K562 (cell line): ENCODE data around the gene ERP44. TPM values are rescaled to one million over a fixed set of nuclear protein-coding genes. Genes with fewer than 3 reads are reported as not detected.

Experiments
- ATAC-seq: fragments of 200-7000 bp; cut with Tn5 transposase; 3 replicates; pipeline ENCODE4 v1.9.1; 2020; ENCODE audit warnings: moderate library complexity
- BruUV-seq: library from RNA; stranded (reverse); fragments of 400-500 nt; replicated peaks from 2 replicates; lab custom pipeline; 2021; lab: Mats Ljungman, UMichigan
- CTCF ChIA-PET: fragments of 300-600 bp; formaldehyde crosslinking; extraction: SDS; loops from one replicate; lab custom pipeline; 2021; ENCODE audit warnings: low intra/inter-chr PET ratio; lab: Yijun Ruan, JAX
- POLR2A ChIA-PET: fragments of 300-600, 350-650 bp; sonication (Branson Sonifier 250); formaldehyde crosslinking; extraction: SDS; loops from one replicate; lab custom pipeline; 2021; ENCODE audit warnings: antibody characterized with exemption, inconsistent platforms; lab: Yijun Ruan, JAX
- DNase-seq, 4 experiments: peaks; one replicate each; pipeline versions ENCODE4 v3.0.0 to v3.0.0-alpha.2; 2011 to 2018; ENCODE audit warnings: low spot score in 3 of 4, mixed read lengths in 3 of 4; ENCODE audit errors: extremely low read depth in 1 of 4
- FAIRE-seq: peaks from 2 replicates; lab custom pipeline; 2011; peaks lifted over from hg19 to GRCh38; lab: Jason Lieb, UNC
- H2AFZ ChIP-seq: 2 replicates; pipeline ENCODE4 v1.6.0; 2011; ENCODE audit warnings: low read depth, low read length, control low read depth, inconsistent platforms
- H3K27ac ChIP-seq: fragments of 200-600 bp; 3 replicates; pipeline ENCODE4 v1.8.0; 2011; ENCODE audit warnings: low read depth, mild to moderate bottlenecking, control low read depth, inconsistent platforms, low read length, moderate library complexity, mixed read lengths; ENCODE audit errors: extremely low read depth
- H3K27me3 ChIP-seq, 2 experiments: fragments of 300-600 bp in 1 of 2; 2 replicates in 1 of 2; 3 replicates in 1 of 2; pipeline versions ENCODE4 v1.6.0 to v1.8.0; 2011; ENCODE audit warnings: inconsistent platforms in 2 of 2, low read length in 2 of 2, mild to moderate bottlenecking in 1 of 2, mixed read lengths in 1 of 2, moderate library complexity in 1 of 2; ENCODE audit not compliant: control insufficient read depth in 2 of 2, insufficient read depth in 2 of 2
- H3K36me3 ChIP-seq: fragments of 300-600 bp; 3 replicates; pipeline ENCODE4 v1.8.0; 2011; ENCODE audit warnings: mild to moderate bottlenecking, low read length, inconsistent platforms; ENCODE audit not compliant: control insufficient read depth, insufficient read depth
- H3K4me1 ChIP-seq, 2 experiments: fragments of 200-600 bp in 1 of 2; replicated peaks in 1 of 2; 2 replicates in 1 of 2; 3 replicates in 1 of 2; pipeline versions ENCODE4 v1.5.1 to v1.8.0; 2011; ENCODE audit warnings: inconsistent platforms in 2 of 2, low read length in 2 of 2, mild to moderate bottlenecking in 1 of 2, mixed read lengths in 1 of 2, moderate library complexity in 1 of 2; ENCODE audit not compliant: control insufficient read depth in 2 of 2, insufficient read depth in 2 of 2
- H3K4me2 ChIP-seq: 2 replicates; pipeline ENCODE4 v1.6.1; 2011; ENCODE audit warnings: low read length, control low read depth, inconsistent platforms, mixed read lengths; ENCODE audit not compliant: insufficient read depth
- H3K4me3 ChIP-seq: fragments of 200-600 bp; sonication (generic), shearing (Covaris generic); 2 replicates; pipeline ENCODE4 v1.5.1; 2016; ENCODE audit warnings: control low read depth, inconsistent platforms
- H3K79me2 ChIP-seq: fragments of 200-600 bp; 3 replicates; pipeline ENCODE4 v1.8.0; 2011; ENCODE audit warnings: low read length, inconsistent platforms; ENCODE audit not compliant: control insufficient read depth, insufficient read depth
- H3K9ac ChIP-seq, 2 experiments: 2 replicates each; pipeline versions ENCODE4 v1.6.0 to v1.6.1; 2011; ENCODE audit warnings: low read depth in 2 of 2, low read length in 2 of 2, control low read depth in 1 of 2, inconsistent platforms in 1 of 2, mild to moderate bottlenecking in 1 of 2, mixed read lengths in 1 of 2; ENCODE audit not compliant: insufficient read depth in 1 of 2
- H3K9me1 ChIP-seq: one replicate; pipeline ENCODE4 v1.6.0; 2011; ENCODE audit warnings: inconsistent platforms, mild to moderate bottlenecking, low read length, moderate library complexity; ENCODE audit not compliant: control insufficient read depth, insufficient read depth
- H3K9me3 ChIP-seq: replicated peaks from 2 replicates; pipeline ENCODE4 v1.5.1; 2011; ENCODE audit warnings: low read depth, low read length, inconsistent platforms; ENCODE audit not compliant: control insufficient read depth, insufficient read depth
- H4K20me1 ChIP-seq: replicated peaks from 2 replicates; pipeline ENCODE4 v1.6.1; 2011; ENCODE audit warnings: low read length, inconsistent platforms, mixed read lengths; ENCODE audit not compliant: control insufficient read depth, insufficient read depth
- CEBPZ ChIP-seq: fragments of 150-350 bp; IDR thresholded peaks from 2 replicates; pipeline ENCODE4 v1.6.1; 2014; ENCODE audit warnings: low read depth, mild to moderate bottlenecking, low read length, borderline replicate concordance
- DIDO1 ChIP-seq: fragments of 450-650 bp; IDR thresholded peaks from 2 replicates; pipeline ENCODE4 v1.6.1; 2016; ENCODE audit warnings: low read depth, missing biosample characterization, missing genetic modification characterization
- ETS2 ChIP-seq: IDR thresholded peaks from 2 replicates; pipeline ENCODE4 v1.6.1; 2016; ENCODE audit warnings: borderline replicate concordance, missing genetic modification characterization, mild to moderate bottlenecking, moderate library complexity, missing compliant biosample characterization; ENCODE audit not compliant: poor library complexity, severe bottlenecking
- GATAD2B ChIP-seq: fragments of 450-650 bp; IDR thresholded peaks from 2 replicates; pipeline ENCODE4 v1.6.1; 2017; ENCODE audit warnings: mild to moderate bottlenecking, borderline replicate concordance
- KLF16 ChIP-seq: IDR thresholded peaks from 2 replicates; pipeline ENCODE4 v1.6.1; 2016; ENCODE audit warnings: antibody characterized with exemption
- NFATC3 ChIP-seq: fragments of 450-650 bp; IDR thresholded peaks from 2 replicates; pipeline ENCODE4 v1.6.1; 2017; ENCODE audit warnings: mild to moderate bottlenecking
- PHF8 ChIP-seq: fragments of 200-600 bp; sonication (generic); IDR thresholded peaks from 2 replicates; pipeline ENCODE4 v1.6.1; 2012; ENCODE audit warnings: mixed run types, mild to moderate bottlenecking, inconsistent platforms, low read length, moderate library complexity, borderline replicate concordance
- SAP30 ChIP-seq: fragments of 200-600 bp; sonication (generic); IDR thresholded peaks from 2 replicates; pipeline ENCODE4 v1.6.1; 2012; ENCODE audit warnings: borderline replicate concordance, low read depth, mild to moderate bottlenecking, moderate library complexity, low read length, control low read depth, inconsistent platforms; ENCODE audit not compliant: insufficient read depth, poor library complexity, severe bottlenecking
- ZBTB11 ChIP-seq, 3 experiments: fragments of 200-800 bp in 1 of 3; fragments of 250-450 bp in 1 of 3; fragments of 450-650 bp in 1 of 3; sonication (Bioruptor Pico) in 1 of 3; sonication (Bioruptor generic) in 1 of 3; formaldehyde crosslinking in 1 of 3; IDR thresholded peaks; 2 replicates each; pipeline versions ENCODE4 v1.6.1 to v1.8.0; 2016 to 2022; ENCODE audit warnings: mild to moderate bottlenecking in 2 of 3, missing genetic modification characterization in 2 of 3, missing compliant biosample characterization in 1 of 3, moderate library complexity in 1 of 3
- ZFP30 ChIP-seq: fragments of 250-450 bp; sonication (Bioruptor Pico); IDR thresholded peaks from 2 replicates; pipeline ENCODE4 v1.8.0; 2022; ENCODE audit warnings: moderate library complexity, mild to moderate bottlenecking, inconsistent platforms, borderline replicate concordance
- ZNF174 ChIP-seq: fragments of 250-450 bp; sonication (Bioruptor Pico); IDR thresholded peaks from 2 replicates; pipeline ENCODE4 v1.4.0; 2020; ENCODE audit warnings: mild to moderate bottlenecking
- ZNF644 ChIP-seq: fragments of 200-800 bp; sonication (Bioruptor generic); IDR thresholded peaks from 2 replicates; pipeline ENCODE4 v1.6.1; 2016; ENCODE audit warnings: low read depth, missing genetic modification characterization, missing compliant biosample characterization
- WGBS: fragments of 100-300 bp; shearing (Covaris generic); methylation state at CpG from one replicate; pipeline ENCODE4 v1.1.6; 2016; ENCODE audit warnings: low coverage, mixed read lengths; ENCODE audit not compliant: insufficient coverage; ENCODE audit errors: missing lambda C conversion rate; 5-methylcytosine and 5-hydroxymethylcytosine counted together
- in situ Hi-C: fragments of 300-500 bp; cut with MboI; formaldehyde crosslinking; loops from 4 replicates; pipeline ENCODE4 v1.15.0; 2018; ENCODE audit warnings: inconsistent platforms, mixed read lengths
- intact Hi-C: fragments of 100-400 bp; cut with micrococcal nuclease; formaldehyde crosslinking; loops from 2 replicates; pipeline ENCODE4 v1.14.2; 2022
- polyA plus RNA-seq, 8 experiments: library from polyadenylated mRNA; depleted of rRNA in 4 of 8; stranded (reverse) in 5 of 8; unstranded in 3 of 8; fragments of >200 nt; fragmentation: Nextera tagmentation in 2 of 8; fragmentation: Illumina TruSeq in 1 of 8; extraction: Ambion mirVana in 2 of 8; extraction: Trizol in 1 of 8; gene quantifications; 2 replicates each; pipeline versions ENCODE4 v1.2.1 to v1.2.3, GENCODE V29; 2011 to 2014; ENCODE audit warnings: inconsistent platforms in 1 of 8, missing spikeins in 1 of 8
- total RNA-seq, 7 experiments: library from RNA; depleted of rRNA in 6 of 7; stranded (reverse); fragments of >200 nt in 6 of 7; fragmentation: Illumina TruSeq in 2 of 7; extraction: Trizol in 2 of 7; gene quantifications; 2 replicates each; pipeline versions ENCODE4 v1.2.1 to v1.2.3, GENCODE V29; 2011 to 2021; ENCODE audit warnings: low replicate concordance in 1 of 7

The ERP44 gene
- total and polyA plus RNA-seq, 9 of the 15 experiments (the other 6 are each of a cell fraction or from before 2014, with no cell fraction given): 9.2 to 23.4 (median 13.6) TPM

- H3K4me3 ChIP-seq: no peak overlapping the region
- no peak overlapping the region for H3K4me2 ChIP-seq
- peaks cover 7 to 17% of the 10 kb centered on the region in 2 experiments; a peak in 3 of 5 replicates for H3K4me1 ChIP-seq
- ChIA-PET POLR2A (no interaction called here), CTCF (no interaction called here)
- H3K9me3 ChIP-seq: peaks cover 1% of the 10 kb centered on the region; the same call in 1 of the 2 replicates
- H4K20me1 ChIP-seq: no peaks in the 10 kb centered on the region
- no peak for TF ChIP-seq ZNF644
- TF ChIP-seq ZBTB11 (CRISPR knock-in tag; IDR thresholded peaks at IDR 0.05): no peak
- TF ChIP-seq SAP30: no peak
- TF ChIP-seq KLF16: no peak
- TF ChIP-seq ZFP30 (CRISPR knock-in tag): no peak
- TF ChIP-seq DIDO1 (tag): no peak
- no peak for TF ChIP-seq ETS2 (tag)
- TF ChIP-seq ZNF174 (CRISPR knock-in tag): no peak
- TF ChIP-seq GATAD2B: no peak
- no peak for TF ChIP-seq PHF8
- TF ChIP-seq NFATC3: no peak
- TF ChIP-seq CEBPZ: no peak
- H3K27ac ChIP-seq: no peak overlapping the region
- no peaks in the 10 kb centered on the region for H3K27me3 ChIP-seq
- H3K79me2 ChIP-seq: peaks cover 94% of the 10 kb centered on the region
- ATAC-seq (no peak), FAIRE-seq (no peak), DNase-seq (no peak)
- in situ Hi-C loops (no loop called here), intact Hi-C loops (loop anchor here (10.0 kb wide), 1 partner anchor 267 kb away; the partner anchor contains the start of gene NR4A3)
- H3K36me3 ChIP-seq: 0 out of 3 replicates have a peak, but pooled peaks cover 3% of the 10 kb centered on the region
- no peaks in the 10 kb centered on the region for H3K9me1 ChIP-seq
- no peak overlapping the region for H3K9ac ChIP-seq
- 25% methylated on average over 1 of the region's 1 CpG for WGBS
- H2AFZ ChIP-seq: no peak overlapping the region
- no TSS peak for BruUV-seq
Observed at GRCh38 chr9:100091650-100092049, 7.2 kb downstream of the ERP44 start.
